GM04504 (cell line): ENCODE data around the gene THOP1.

ENCODE experiments used
- DNase-seq: peaks from one replicate; pipeline ENCODE4 v3.0.0-alpha.2; 2012; ENCODE audit warnings: low read depth

The THOP1 gene

GRCh38 chr19:2854849-2855248, 69.5 kb downstream of the THOP1 start:
- no peak for DNase-seq

- DNase-seq = no peak
Observed at GRCh38 chr19:2856457-2857050, 71.3 kb downstream of the THOP1 start.

GRCh38 chr19:2858864-2859263, 73.6 kb downstream of the THOP1 start:
- DNase-seq = no peak

GRCh38 chr19:2863816-2864215, 78.5 kb downstream of the THOP1 start:
- no peak for DNase-seq
